HG03196 (cell line): ENCODE results near the gene ZNF488.
"Not testable (repeated sequence)": the region's sequence is repeated elsewhere in the genome, so short reads cannot be mapped to it uniquely, and the experiment has no call there.

Experiments used
- ATAC-seq: cut with Tn5 transposase; IDR thresholded peaks from one replicate; pipeline ENCODE4 v1.9.1; 2021; ENCODE audit not compliant: unreplicated experiment

ZNF488 gene

GRCh38 chr10:47410271-47410670 lies 26.2 kb upstream of the ZNF488 start:
- no peak for ATAC-seq

- no peak for ATAC-seq
Measured at GRCh38 chr10:47409866-47410256, 25.8 kb upstream of the ZNF488 start.

DNA sequence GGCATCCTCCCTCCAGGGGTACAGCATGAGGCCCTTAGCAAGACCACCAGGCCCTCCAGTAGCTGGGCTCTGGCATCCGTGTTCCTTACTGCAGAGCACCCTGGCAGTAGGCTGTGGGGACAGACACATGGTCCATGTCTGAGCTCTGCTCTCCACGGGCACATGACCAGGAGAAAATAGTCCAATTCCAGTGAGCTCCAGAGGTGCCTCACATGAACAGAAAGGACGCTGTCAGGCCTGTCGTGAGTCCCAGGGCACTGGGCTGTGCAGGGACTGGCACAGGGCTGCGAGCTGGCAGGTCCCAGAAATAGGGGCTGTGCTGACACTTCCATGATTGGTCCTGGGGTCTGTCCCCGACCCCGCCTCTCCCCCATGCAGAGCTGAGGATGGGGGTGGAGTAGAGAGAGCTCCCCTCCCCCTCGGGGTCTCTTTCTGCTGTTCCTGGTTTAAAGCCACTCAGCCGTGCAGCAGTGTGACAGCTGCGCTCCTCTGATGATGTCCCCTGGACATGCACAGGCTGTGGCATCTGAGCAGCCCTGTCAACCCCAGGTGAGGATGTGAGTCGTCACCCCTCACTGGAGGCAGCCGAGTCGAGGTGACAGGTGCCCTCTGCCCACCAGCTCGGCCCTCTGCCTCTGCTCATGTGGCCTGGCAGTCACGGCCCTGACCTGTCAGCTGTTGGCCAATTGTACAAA lies 25.2 kb upstream of the ZNF488 start:
- ATAC-seq: no peak

DNA sequence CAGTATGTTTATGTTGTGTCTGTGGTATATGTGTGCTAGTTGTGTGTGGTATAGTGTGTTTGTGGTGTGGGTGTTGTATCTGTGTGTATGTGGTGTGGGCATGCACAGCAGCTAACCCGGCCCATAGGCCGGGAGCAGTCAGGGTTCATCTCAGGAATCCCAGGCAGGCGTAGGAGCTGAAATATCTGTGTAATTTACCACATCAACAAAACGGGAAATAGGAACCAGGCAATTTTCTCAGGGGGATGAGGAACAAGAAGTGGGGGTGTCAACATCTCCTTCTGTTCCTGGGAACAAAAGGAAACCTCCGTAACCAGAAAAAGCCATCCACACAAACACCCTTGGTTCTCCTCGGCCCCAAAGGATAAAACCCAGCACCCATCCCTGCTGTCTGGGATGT lies 24.5 kb upstream of the ZNF488 start:
- no peak for ATAC-seq

DNA sequence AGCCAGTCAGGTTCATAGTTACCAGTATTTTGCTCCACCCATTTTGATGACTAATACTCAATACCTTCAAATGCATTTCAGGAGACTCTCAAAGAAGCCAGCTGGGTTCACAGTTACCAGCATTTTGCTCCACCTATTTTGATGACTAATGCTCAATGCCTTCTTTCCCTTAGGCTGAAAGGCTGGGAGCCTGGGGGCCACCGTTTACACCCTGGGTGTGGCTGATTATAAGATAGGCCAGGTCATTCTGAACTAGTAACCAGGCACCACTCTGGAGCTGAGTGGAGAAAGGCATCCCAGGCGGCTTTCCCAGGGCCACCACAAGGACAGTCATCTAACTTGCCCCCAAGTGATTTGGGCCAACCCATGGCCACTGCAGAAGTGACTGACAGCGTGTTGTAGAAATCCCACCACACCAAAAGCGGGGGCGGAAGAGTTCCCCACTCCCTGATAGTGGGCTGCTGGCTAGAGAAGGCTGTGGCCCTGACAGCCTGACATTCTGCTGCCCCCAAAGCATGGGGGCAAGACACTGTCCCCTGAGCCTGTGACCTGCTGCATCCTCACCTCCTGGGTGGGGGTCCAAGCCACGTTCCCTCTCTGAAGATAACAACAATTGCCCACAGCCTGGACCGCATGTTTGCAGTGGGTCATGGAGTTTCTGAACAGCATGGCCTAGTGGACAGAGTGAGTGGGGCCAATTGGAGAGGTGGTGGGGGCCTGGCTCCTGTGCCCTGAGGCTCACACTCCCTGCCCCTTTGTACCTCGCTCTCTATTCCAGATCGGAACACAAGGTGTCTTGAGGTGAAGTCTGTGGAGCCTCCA lies 23.0 kb upstream of the ZNF488 start:
- no peak for ATAC-seq

GRCh38 chr10:47406548-47406869 lies 22.4 kb upstream of the ZNF488 start:
- no peak for ATAC-seq

- no peak for ATAC-seq
Measured at GRCh38 chr10:47405857-47406547, 21.9 kb upstream of the ZNF488 start.

DNA sequence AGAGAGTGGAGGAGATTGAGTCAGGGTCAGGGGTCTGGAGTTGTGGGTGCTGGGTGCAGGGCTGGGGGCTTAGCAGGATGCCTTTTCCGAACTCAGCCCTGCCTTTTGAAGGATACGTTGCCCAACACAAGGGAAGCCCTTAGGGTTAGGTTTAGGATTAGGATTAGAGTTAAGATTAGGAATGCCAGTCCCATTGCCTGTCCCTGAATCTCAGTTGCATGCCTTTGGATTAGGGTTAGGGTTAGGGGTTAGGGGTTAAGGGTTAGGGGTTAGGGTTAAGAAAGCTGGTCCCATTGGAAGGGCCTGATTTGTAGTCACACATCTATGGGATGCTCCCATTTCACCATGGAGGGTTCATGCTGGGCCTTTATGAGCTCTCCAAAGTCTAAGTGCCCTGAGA lies 20.8 kb upstream of the ZNF488 start:
- no peak for ATAC-seq

DNA sequence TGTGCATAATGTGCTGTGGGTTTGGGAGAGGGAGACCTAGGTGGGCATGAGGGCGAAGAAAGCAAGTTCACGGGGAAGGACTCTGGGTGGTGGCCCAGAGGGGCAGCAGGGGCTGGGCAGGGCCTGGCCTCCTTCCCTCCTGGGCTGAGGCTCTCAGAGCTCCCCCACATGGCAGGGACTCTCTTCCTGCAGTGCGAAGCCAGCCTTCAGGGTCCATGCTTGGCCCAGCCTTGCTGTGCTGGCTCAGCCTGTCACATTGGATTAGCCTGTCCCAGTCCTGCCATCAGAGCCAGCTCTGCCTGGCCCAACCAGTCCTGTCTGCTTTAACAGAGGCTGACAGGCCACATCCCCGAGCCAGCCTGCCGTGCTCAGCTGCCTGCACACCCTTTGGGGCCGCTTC lies 20.4 kb upstream of the ZNF488 start:
- no peak for ATAC-seq

DNA sequence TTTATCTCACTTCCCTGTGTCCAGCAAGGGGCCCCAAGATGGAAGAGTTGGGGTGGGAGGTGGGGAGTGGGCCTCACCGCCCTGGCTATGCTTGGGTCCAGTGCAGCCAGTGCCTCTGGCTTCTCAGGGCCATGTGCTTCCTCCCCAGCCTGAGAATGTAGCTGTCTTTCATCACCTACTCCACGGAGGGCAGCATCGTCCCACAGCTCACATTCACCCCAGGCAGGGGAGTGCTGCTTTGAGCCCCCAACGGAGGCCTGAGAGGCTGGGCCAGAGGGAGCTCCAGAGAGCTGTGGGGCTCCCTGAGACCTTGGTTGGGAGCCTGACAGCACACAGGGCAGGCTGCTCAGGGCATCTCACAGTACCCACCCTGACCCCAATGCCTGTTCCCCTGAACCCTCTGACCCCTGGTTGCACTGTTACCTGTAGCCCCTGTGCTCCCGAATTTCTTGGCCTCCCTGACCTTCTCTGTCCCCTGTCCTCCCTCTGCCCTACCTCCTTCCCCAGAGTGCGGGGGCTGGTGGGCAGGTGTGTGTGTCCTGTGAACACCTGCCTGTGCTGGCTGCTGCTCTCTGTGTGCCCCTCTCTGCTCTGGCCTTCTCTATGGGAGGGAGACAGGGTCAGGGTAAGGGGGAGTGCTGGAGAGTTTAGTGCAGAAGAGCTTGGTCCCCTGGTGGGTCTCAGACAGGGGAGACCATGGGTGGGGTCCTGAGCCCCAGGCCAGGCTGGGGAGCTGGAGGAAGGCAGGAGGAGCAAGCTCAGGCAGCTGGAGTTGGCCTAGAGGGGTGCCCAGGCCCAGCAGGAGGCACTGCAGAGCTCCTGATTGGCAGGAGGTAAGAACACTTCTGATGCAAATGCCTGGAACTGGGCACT lies 19.6 kb upstream of the ZNF488 start:
- ATAC-seq: no peak

- no peak for ATAC-seq
Measured at GRCh38 chr10:47402641-47403301, 18.7 kb upstream of the ZNF488 start.

DNA sequence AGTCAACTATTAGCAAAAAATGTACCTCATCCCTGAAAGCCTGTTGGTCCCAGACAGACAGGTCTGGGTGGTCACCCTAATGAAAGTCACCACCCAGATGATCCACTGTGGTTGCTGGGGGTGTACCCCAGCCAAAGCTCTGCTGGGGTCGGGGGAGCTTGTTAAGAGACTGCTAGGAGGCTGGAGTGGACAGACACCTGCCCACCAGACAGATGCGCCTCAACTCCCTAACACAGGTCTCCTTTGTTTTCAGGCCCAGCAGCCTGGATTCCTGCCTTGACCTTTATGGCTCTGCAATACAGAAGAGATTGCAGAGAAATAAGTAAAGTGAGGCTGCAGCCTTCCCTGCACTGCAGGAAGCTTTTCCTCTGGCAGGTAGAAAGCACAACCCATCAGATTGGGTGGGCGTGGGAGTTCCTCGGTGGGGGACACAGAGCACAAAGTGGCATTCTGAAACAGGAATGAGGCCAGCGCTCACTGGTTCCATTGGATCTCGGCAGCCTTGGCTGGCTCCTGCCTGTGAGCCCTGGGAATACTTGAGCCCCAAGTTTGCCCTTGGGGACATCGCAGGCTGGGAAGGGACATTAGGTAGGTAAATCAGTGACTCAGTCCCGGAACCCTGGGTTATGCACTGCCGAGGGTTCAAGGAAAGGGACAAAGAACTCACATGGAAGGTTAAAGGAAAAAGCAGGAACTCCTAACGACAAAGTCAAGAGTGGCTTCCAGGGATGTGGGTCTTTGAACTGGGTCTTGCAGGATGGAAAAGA lies 18.0 kb upstream of the ZNF488 start:
- no peak for ATAC-seq

GRCh38 chr10:47401210-47401609 lies 17.1 kb upstream of the ZNF488 start:
- no peak for ATAC-seq

DNA sequence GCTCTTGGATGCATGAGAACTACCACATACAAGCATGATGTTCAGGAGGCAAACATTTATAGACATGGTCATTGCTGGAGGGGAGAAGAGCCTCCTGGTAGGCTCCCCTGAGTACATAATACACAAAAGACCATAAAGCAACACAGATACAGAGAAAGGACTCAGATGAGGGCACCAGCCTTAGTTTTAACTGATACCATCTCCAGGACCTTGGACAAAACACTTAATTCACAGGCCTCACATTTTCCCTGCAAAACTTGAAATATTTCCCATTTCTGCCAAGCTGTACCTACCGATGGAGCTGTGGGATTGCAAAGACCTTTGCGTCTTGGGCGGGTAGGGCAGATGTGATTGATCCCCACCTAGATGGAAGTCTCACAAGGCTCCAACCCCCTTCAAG lies 16.7 kb upstream of the ZNF488 start:
- ATAC-seq: no peak

- no peak for ATAC-seq
Measured at GRCh38 chr10:47400251-47400650, 16.2 kb upstream of the ZNF488 start.

DNA sequence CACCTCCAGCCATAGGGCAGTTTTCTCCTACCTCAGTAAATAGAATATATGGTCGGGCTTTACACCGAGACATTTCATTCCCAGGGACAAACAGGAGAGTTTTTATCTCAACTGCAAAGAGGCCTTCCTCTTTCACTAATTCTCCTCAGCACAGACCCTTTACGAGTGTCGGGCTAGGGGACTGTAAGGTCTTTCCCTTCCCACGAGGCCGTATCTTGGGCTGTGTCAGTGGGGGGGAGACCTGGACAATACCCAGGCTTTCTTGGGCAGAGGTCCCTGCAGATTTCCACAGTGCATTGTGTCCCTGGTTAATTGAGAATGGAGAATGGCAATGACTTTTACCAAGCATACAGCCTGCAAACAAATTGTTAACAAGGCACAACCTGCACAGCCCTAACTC lies 13.2 kb upstream of the ZNF488 start:
- no peak for ATAC-seq

GRCh38 chr10:47396311-47396717 lies 12.2 kb upstream of the ZNF488 start:
- no peak for ATAC-seq

GRCh38 chr10:47389619-47390018 lies 5.5 kb upstream of the ZNF488 start:
- ATAC-seq: no peak

GRCh38 chr10:47388879-47389278 lies 4.8 kb upstream of the ZNF488 start:
- ATAC-seq: no peak

DNA sequence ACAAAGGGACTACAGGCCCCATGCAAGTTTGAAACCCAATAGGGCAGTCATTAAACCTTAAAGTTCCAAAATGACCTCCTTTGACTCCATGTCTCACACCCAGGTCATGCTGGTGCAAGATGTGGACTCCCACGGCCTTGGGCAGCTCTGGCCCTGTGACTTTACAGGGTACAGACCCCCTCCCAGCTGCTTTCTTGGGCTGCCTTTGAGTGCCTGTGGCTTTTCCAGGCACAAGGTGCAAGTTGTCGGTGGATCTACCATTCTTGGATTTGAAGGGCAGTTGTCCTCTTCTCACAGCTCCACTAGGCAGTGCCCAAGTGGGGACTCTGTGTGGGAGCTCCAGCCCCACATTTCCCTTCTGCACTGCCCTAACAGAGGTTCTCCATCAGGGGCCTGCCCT lies 2.0 kb upstream of the ZNF488 start:
- ATAC-seq: not testable (repeated sequence)
